ENCODE data around the gene HNRNPUL2. TPM values are rescaled to one million over a fixed set of nuclear protein-coding genes. Genes with fewer than 3 reads are reported as not detected.

Gene HNRNPUL2
- total and polyA plus RNA-seq, 2 of the 8 experiments (the other 6 are each of a cell fraction or from before 2014, with no cell fraction given) = 14.9 to 46.4 TPM

- no peak for TF ChIP-seq CBX8 (IDR thresholded peaks at IDR 0.05; ENCODE audit: borderline replicate concordance, low read depth, low read length)
- TF ChIP-seq, protein P1, sequence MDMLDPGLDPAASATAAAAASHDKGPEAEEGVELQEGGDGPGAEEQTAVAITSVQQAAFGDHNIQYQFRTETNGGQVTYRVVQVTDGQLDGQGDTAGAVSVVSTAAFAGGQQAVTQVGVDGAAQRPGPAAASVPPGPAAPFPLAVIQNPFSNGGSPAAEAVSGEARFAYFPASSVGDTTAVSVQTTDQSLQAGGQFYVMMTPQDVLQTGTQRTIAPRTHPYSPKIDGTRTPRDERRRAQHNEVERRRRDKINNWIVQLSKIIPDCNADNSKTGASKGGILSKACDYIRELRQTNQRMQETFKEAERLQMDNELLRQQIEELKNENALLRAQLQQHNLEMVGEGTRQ (IDR thresholded peaks at IDR 0.05; ENCODE audit: low read length) = no peak
- TF ChIP-seq TAF1 (IDR thresholded peaks at IDR 0.05; ENCODE audit: low read depth, low read length) = peak; percentile 89
- peak; percentile 53; the same call in 1 of the 2 replicates for TF ChIP-seq BRCA1 (IDR thresholded peaks at IDR 0.05; ENCODE audit: low read depth, low read length)
- TF ChIP-seq GABPA (IDR thresholded peaks at IDR 0.05; ENCODE audit: borderline replicate concordance, insufficient read depth, low read length) = 0 out of 2 replicates have a peak, but pooled peaks have one; percentile 17
- no peak for TF ChIP-seq EZH2 (IDR thresholded peaks at IDR 0.05; ENCODE audit: low read depth, low read length, severe bottlenecking)
- peak; percentile 43 to 100 for TF ChIP-seq EP300 (IDR thresholded peaks at IDR 0.05; ENCODE audit: borderline replicate concordance in 1 of 2, low read depth in 2 of 2, low read length in 2 of 2)
- no peak; a peak in 1 of 4 replicates for TF ChIP-seq HDAC2 (IDR thresholded peaks at IDR 0.05; ENCODE audit: borderline replicate concordance in 1 of 2, low read depth in 2 of 2, low read length in 2 of 2)
- no peak; the same call in 1 of the 2 replicates for TF ChIP-seq JUN (IDR thresholded peaks at IDR 0.05; ENCODE audit: low read depth, low read length)
- TF ChIP-seq CTBP2 (IDR thresholded peaks at IDR 0.05; ENCODE audit: borderline replicate concordance, insufficient read depth, insufficient read length, low read length) = peak; percentile 93
- peak; percentile 86; the same call in 1 of the 2 replicates for TF ChIP-seq EGR1 (IDR thresholded peaks at IDR 0.05; ENCODE audit: borderline replicate concordance, low read depth, low read length)
- TF ChIP-seq JUND (IDR thresholded peaks at IDR 0.05; ENCODE audit: low read length) = peak; percentile 99
- no peak for TF ChIP-seq FOSL1 (IDR thresholded peaks at IDR 0.05; ENCODE audit: insufficient read depth, low read depth, low read length)
- TF ChIP-seq KDM5A (IDR thresholded peaks at IDR 0.05; ENCODE audit: low read length) = no peak
- TF ChIP-seq RAD21 (IDR thresholded peaks at IDR 0.05 in 1 of 2, conservative IDR thresholded peaks at IDR 0.05 in 1 of 2; ENCODE audit: low read depth in 2 of 2, low read length in 2 of 2) = 0 out of 4 replicates have a peak, but pooled peaks of 1 of the 2 experiments have one; percentile 2
- no peak for TF ChIP-seq HDAC6 (IDR thresholded peaks at IDR 0.05; ENCODE audit: low read depth, low read length)
- TF ChIP-seq SP2 (IDR thresholded peaks at IDR 0.05; ENCODE audit: low read length) = no peak
- peak; percentile 86 for TF ChIP-seq SAP30 (IDR thresholded peaks at IDR 0.05; ENCODE audit: insufficient read depth, insufficient replicate concordance, low read length)
- TF ChIP-seq POU5F1 (IDR thresholded peaks at IDR 0.05; ENCODE audit: low read depth, low read length) = no peak
- TF ChIP-seq BACH1 (IDR thresholded peaks at IDR 0.05; ENCODE audit: low read length) = peak; percentile 92
- peak; percentile 82 for TF ChIP-seq CHD2 (IDR thresholded peaks at IDR 0.05; ENCODE audit: low read length)
- TF ChIP-seq RXRA (IDR thresholded peaks at IDR 0.05; ENCODE audit: insufficient read depth, low read depth, low read length) = no peak
- no peak for TF ChIP-seq CEBPB (IDR thresholded peaks at IDR 0.05; ENCODE audit: low read depth, low read length)
Observed at GRCh38 chr11:62707277-62707861, 19.9 kb downstream of the HNRNPUL2 start, which contains the start of the genes BSCL2 and GNG3 (continued).
